ENCODE measurements around the gene PSME3.

DNA sequence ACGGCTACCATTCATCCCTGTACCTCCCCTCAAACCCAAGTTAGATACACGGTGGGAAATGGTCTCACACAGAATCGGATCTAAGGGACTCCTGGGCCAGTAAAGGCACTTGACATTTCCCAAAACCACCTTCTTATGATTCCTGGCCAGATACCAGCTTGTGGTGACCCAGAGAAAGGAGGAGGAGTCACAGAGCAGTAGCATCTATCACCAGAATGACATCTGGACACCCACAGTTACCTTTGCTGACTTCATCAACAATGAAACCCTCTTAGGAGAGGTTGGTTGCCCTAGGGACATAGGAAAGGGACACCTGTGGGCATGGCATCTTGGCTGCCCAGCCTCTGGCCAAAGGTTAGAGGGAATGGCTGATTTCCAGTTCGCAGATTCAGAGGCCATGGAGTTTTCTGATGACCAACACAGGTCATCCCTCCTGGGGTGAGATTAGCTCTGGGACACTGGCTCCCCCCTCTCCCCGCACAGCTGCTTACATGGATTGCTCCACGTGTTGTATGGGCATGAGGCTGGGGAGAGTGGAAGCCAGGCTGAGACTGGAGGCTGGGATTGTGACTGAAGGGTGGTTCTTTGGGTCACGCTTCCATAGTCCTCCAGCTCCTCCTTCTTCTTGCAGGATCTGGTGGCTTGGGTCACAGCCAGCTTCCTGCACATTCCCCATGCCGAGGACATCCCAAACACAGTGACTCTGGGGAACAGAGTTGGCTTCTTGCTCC is 16.4 kb downstream of the PSME3 start:
- TF ChIP-seq POLR2A (IDR thresholded peaks at IDR 0.05): no peak
- TF ChIP-seq, protein P1, sequence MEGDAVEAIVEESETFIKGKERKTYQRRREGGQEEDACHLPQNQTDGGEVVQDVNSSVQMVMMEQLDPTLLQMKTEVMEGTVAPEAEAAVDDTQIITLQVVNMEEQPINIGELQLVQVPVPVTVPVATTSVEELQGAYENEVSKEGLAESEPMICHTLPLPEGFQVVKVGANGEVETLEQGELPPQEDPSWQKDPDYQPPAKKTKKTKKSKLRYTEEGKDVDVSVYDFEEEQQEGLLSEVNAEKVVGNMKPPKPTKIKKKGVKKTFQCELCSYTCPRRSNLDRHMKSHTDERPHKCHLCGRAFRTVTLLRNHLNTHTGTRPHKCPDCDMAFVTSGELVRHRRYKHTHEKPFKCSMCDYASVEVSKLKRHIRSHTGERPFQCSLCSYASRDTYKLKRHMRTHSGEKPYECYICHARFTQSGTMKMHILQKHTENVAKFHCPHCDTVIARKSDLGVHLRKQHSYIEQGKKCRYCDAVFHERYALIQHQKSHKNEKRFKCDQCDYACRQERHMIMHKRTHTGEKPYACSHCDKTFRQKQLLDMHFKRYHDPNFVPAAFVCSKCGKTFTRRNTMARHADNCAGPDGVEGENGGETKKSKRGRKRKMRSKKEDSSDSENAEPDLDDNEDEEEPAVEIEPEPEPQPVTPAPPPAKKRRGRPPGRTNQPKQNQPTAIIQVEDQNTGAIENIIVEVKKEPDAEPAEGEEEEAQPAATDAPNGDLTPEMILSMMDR (IDR thresholded peaks at IDR 0.05): no peak
